ENCODE results near the gene RPL13. TPM values are rescaled to one million over a fixed set of nuclear protein-coding genes. Genes with fewer than 3 reads are reported as not detected.

Gene RPL13
- total RNA-seq, 1 experiment from 2014 or later = 2,157 TPM

DNA sequence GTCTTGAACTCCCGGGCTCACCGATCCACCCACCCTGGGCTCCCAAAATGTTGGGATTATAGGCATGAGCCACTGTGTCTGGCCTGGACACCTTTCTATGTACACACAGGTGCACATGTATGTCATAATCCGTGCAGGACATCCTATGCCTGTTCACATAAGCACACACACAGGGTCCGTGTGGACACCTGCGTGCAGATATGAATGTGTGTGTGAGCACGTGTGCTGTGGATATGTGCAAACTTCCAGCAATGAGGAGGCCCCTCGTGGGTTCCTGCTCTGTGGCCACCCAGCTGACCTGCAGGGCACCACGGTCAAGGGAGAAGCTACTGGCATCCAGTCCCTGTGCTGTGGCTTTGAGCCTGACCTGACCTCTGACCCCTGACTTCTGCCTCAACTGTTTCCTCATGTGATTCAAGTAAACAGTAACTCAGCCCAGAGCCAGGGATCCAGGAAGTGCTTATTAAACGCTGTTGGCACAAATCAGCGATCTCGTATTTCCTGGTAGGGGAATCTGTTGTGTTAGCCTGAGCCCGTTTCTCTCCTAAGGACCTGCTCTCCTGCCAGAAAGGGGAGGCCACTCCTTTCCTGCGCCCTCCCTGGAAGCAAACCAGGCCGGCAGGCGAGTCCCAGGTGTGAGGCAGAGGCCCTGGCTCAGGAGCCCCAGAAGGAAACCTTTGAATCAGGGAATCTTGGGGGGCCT is 21.5 kb downstream of the RPL13 start:
- no peak overlapping the region for H2BK5ac ChIP-seq (ENCODE audit: insufficient read length, low read length)
- no peaks in the 10 kb centered on the region for H3K4me1 Mint-ChIP-seq
- no peak overlapping the region for H2AFZ ChIP-seq (ENCODE audit: low read length)
- no peak overlapping the region for H3K27ac ChIP-seq (ENCODE audit: insufficient read length, low read depth, low read length)
- H3K23ac ChIP-seq (ENCODE audit: insufficient read length, low read depth, low read length) = no peak overlapping the region
- TF ChIP-seq, protein P1, sequence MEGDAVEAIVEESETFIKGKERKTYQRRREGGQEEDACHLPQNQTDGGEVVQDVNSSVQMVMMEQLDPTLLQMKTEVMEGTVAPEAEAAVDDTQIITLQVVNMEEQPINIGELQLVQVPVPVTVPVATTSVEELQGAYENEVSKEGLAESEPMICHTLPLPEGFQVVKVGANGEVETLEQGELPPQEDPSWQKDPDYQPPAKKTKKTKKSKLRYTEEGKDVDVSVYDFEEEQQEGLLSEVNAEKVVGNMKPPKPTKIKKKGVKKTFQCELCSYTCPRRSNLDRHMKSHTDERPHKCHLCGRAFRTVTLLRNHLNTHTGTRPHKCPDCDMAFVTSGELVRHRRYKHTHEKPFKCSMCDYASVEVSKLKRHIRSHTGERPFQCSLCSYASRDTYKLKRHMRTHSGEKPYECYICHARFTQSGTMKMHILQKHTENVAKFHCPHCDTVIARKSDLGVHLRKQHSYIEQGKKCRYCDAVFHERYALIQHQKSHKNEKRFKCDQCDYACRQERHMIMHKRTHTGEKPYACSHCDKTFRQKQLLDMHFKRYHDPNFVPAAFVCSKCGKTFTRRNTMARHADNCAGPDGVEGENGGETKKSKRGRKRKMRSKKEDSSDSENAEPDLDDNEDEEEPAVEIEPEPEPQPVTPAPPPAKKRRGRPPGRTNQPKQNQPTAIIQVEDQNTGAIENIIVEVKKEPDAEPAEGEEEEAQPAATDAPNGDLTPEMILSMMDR (conservative IDR thresholded peaks at IDR 0.05) = no peak
- no peaks in the 10 kb centered on the region for H4K20me1 ChIP-seq (ENCODE audit: control insufficient read depth, insufficient read depth, insufficient read length)
- H2BK120ac ChIP-seq (ENCODE audit: low read depth, low read length, poor library complexity, severe bottlenecking) = no peak overlapping the region
- H2BK15ac ChIP-seq (ENCODE audit: low read depth, low read length) = no peak overlapping the region
- H4K8ac ChIP-seq (replicated peaks; ENCODE audit: insufficient read length, low read depth, low read length) = no peak overlapping the region
- H2BK20ac ChIP-seq (ENCODE audit: low read depth, low read length, poor library complexity, severe bottlenecking) = no peak overlapping the region
- H3K27ac Mint-ChIP-seq = no peak overlapping the region
- no peak overlapping the region for H3K9ac ChIP-seq (ENCODE audit: extremely low read depth, insufficient read length, low read length)
- no CpG with 5 or more reads among the region's 15 CpGs for WGBS (ENCODE audit: extremely low coverage, insufficient read length, low lambda C conversion rate)
- H2AK5ac ChIP-seq (ENCODE audit: insufficient read length, low read length) = no peak overlapping the region
- no peak overlapping the region for H4K5ac ChIP-seq (ENCODE audit: insufficient read length, low read depth, low read length)
- H3K79me2 ChIP-seq (ENCODE audit: insufficient read depth, low read length) = no peaks in the 10 kb centered on the region
- peaks cover 0 to 3% of the 10 kb centered on the region in 2 experiments; a peak in 3 of 5 replicates for H3K9me3 Mint-ChIP-seq
- no peak overlapping the region for H3K4me2 ChIP-seq (ENCODE audit: insufficient read depth, insufficient read length, low read length)
- no peak for DNase-seq
- H3T11ph ChIP-seq (ENCODE audit: low read length) = no peak overlapping the region
- H3K56ac ChIP-seq (ENCODE audit: insufficient read length, low read depth, low read length) = no peak overlapping the region
- no peaks in the 10 kb centered on the region for H3K23me2 ChIP-seq (ENCODE audit: insufficient read length, low read depth, low read length, poor library complexity, severe bottlenecking)
- H3K14ac ChIP-seq (ENCODE audit: insufficient read depth, low read length) = no peak overlapping the region
- no peaks in the 10 kb centered on the region for H3K79me1 ChIP-seq (ENCODE audit: insufficient read depth, low read depth, low read length, poor library complexity, severe bottlenecking)
- no peak overlapping the region for H3K4ac ChIP-seq (ENCODE audit: low read depth, low read length)
- H3K4me1 ChIP-seq (ENCODE audit: insufficient read depth, low read length) = no peaks in the 10 kb centered on the region
- no peaks in the 10 kb centered on the region; the same call in 1 of the 2 replicates for H3K27me3 ChIP-seq (ENCODE audit: insufficient read depth, low read length)
- no peak overlapping the region for H4K91ac ChIP-seq (ENCODE audit: insufficient read length, low read depth, low read length)
- no peak overlapping the region for H3K4me3 Mint-ChIP-seq
- H3K18ac ChIP-seq (ENCODE audit: insufficient read length, low read depth, low read length) = no peak overlapping the region
- H2BK12ac ChIP-seq (ENCODE audit: insufficient read length, low read depth, low read length) = no peak overlapping the region
- H3K9me3 ChIP-seq (ENCODE audit: control insufficient read depth, low read depth, low read length) = no peaks in the 10 kb centered on the region
- H3K27me3 Mint-ChIP-seq (ENCODE audit: low read depth) = peaks cover 21% of the 10 kb centered on the region
- H3K36me3 Mint-ChIP-seq (ENCODE audit: insufficient read depth in 1 of 3, low read depth in 3 of 3) = peaks cover 0 to 6% (median 4%) of the 10 kb centered on the region in 3 experiments; a peak in 5 of 7 replicates
